K562 (cell line): Measurements from ENCODE around the gene IL1RL1. TPM values are rescaled to one million over a fixed set of nuclear protein-coding genes. Genes with fewer than 3 reads are reported as not detected.

Source experiments
- MTF1 ChIP-seq: fragments of 250-450 bp; sonication (Bioruptor Pico); IDR thresholded peaks from 2 replicates; pipeline ENCODE4 v1.9.0; 2021; ENCODE audit warnings: moderate library complexity, mild to moderate bottlenecking, inconsistent platforms, borderline replicate concordance
- SAFB ChIP-seq: fragments of 200-400 bp; formaldehyde crosslinking; IDR thresholded peaks from 2 replicates; pipeline ENCODE4 v1.6.1; 2017; ENCODE audit warnings: low read depth, low read length, borderline replicate concordance
- ZNF239 ChIP-seq: fragments of 250-450 bp; sonication (Bioruptor Pico); IDR thresholded peaks from 2 replicates; pipeline ENCODE4 v1.4.0; 2020; ENCODE audit warnings: mild to moderate bottlenecking
- ZZZ3 ChIP-seq: fragments of 450-650 bp; IDR thresholded peaks from 2 replicates; pipeline ENCODE4 v1.6.1; 2016; ENCODE audit warnings: antibody characterized with exemption, mild to moderate bottlenecking, moderate library complexity
- polyA plus RNA-seq, 8 experiments: library from polyadenylated mRNA; depleted of rRNA in 4 of 8; stranded (reverse) in 5 of 8; unstranded in 3 of 8; fragments of >200 nt; fragmentation: Nextera tagmentation in 2 of 8; fragmentation: Illumina TruSeq in 1 of 8; extraction: Ambion mirVana in 2 of 8; extraction: Trizol in 1 of 8; gene quantifications; 2 replicates each; pipeline versions ENCODE4 v1.2.1 to v1.2.3, GENCODE V29; 2011 to 2014; ENCODE audit warnings: inconsistent platforms in 1 of 8, missing spikeins in 1 of 8
- total RNA-seq, 7 experiments: library from RNA; depleted of rRNA in 6 of 7; stranded (reverse); fragments of >200 nt in 6 of 7; fragmentation: Illumina TruSeq in 2 of 7; extraction: Trizol in 2 of 7; gene quantifications; 2 replicates each; pipeline versions ENCODE4 v1.2.1 to v1.2.3, GENCODE V29; 2011 to 2021; ENCODE audit warnings: low replicate concordance in 1 of 7
- TF ChIP-seq, protein P1 (sequence below): sonication (generic); formaldehyde crosslinking; IDR thresholded peaks from 2 replicates; pipeline ENCODE4 v1.8.0; 2022; ENCODE audit warnings: missing genetic modification reagents, mild to moderate bottlenecking, borderline replicate concordance
- TF ChIP-seq, protein P2 (sequence below): fragments of 200-800 bp; sonication (Bioruptor generic); IDR thresholded peaks from 2 replicates; pipeline ENCODE4 v1.6.1; 2016; ENCODE audit warnings: missing genetic modification characterization, missing compliant biosample characterization
- TF ChIP-seq, protein P3 (sequence below): fragments of 450-650 bp; formaldehyde crosslinking; IDR thresholded peaks from 2 replicates; pipeline ENCODE4 v1.4.0; 2022; ENCODE audit warnings: missing genetic modification characterization
- TF ChIP-seq, protein P4 (sequence below): fragments of 450-650 bp; formaldehyde crosslinking; IDR thresholded peaks from 2 replicates; pipeline ENCODE4 v1.4.0; 2020; ENCODE audit warnings: mild to moderate bottlenecking, moderate library complexity
- TF ChIP-seq, protein P5 (sequence below): fragments of 450-650 bp; IDR thresholded peaks from 2 replicates; pipeline ENCODE4 v1.6.1; 2016; ENCODE audit warnings: low read depth, mild to moderate bottlenecking, moderate library complexity

IL1RL1 gene
- total and polyA plus RNA-seq, 9 of the 15 experiments (the other 6 are each of a cell fraction or from before 2014, with no cell fraction given) = 0.06 to 3.3 (median 0.59) TPM

DNA sequence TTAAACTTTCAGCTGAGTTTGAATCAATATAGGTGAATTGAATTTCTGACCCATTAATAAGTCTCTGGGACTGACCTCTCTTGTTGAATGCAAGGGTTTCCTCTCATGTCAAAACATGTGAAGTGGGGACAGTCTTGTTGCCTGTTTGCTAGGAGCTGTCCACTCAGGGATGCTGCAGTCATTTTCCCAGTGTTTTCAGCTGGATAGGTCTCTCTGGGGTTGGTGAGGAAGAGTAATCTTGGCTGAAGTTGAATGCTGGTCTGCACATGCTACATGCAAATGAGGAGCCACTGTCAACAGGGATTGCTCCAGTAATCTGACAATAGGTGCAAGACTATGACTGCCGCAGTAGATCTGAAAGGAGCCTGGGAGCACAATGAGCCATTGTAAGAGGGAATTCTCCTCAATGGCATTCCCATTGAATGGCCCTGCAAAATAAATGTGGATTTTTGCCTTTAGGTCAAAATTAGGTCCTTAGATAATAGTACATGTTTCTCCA lies 34.1 kb upstream of the IL1RL1 start (continued):
- TF ChIP-seq, protein P1, sequence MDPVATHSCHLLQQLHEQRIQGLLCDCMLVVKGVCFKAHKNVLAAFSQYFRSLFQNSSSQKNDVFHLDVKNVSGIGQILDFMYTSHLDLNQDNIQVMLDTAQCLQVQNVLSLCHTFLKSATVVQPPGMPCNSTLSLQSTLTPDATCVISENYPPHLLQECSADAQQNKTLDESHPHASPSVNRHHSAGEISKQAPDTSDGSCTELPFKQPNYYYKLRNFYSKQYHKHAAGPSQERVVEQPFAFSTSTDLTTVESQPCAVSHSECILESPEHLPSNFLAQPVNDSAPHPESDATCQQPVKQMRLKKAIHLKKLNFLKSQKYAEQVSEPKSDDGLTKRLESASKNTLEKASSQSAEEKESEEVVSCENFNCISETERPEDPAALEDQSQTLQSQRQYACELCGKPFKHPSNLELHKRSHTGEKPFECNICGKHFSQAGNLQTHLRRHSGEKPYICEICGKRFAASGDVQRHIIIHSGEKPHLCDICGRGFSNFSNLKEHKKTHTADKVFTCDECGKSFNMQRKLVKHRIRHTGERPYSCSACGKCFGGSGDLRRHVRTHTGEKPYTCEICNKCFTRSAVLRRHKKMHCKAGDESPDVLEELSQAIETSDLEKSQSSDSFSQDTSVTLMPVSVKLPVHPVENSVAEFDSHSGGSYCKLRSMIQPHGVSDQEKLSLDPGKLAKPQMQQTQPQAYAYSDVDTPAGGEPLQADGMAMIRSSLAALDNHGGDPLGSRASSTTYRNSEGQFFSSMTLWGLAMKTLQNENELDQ = no peak
- TF ChIP-seq, protein P2, sequence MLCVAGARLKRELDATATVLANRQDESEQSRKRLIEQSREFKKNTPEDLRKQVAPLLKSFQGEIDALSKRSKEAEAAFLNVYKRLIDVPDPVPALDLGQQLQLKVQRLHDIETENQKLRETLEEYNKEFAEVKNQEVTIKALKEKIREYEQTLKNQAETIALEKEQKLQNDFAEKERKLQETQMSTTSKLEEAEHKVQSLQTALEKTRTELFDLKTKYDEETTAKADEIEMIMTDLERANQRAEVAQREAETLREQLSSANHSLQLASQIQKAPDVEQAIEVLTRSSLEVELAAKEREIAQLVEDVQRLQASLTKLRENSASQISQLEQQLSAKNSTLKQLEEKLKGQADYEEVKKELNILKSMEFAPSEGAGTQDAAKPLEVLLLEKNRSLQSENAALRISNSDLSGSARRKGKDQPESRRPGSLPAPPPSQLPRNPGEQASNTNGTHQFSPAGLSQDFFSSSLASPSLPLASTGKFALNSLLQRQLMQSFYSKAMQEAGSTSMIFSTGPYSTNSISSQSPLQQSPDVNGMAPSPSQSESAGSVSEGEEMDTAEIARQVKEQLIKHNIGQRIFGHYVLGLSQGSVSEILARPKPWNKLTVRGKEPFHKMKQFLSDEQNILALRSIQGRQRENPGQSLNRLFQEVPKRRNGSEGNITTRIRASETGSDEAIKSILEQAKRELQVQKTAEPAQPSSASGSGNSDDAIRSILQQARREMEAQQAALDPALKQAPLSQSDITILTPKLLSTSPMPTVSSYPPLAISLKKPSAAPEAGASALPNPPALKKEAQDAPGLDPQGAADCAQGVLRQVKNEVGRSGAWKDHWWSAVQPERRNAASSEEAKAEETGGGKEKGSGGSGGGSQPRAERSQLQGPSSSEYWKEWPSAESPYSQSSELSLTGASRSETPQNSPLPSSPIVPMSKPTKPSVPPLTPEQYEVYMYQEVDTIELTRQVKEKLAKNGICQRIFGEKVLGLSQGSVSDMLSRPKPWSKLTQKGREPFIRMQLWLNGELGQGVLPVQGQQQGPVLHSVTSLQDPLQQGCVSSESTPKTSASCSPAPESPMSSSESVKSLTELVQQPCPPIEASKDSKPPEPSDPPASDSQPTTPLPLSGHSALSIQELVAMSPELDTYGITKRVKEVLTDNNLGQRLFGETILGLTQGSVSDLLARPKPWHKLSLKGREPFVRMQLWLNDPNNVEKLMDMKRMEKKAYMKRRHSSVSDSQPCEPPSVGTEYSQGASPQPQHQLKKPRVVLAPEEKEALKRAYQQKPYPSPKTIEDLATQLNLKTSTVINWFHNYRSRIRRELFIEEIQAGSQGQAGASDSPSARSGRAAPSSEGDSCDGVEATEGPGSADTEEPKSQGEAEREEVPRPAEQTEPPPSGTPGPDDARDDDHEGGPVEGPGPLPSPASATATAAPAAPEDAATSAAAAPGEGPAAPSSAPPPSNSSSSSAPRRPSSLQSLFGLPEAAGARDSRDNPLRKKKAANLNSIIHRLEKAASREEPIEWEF = no peak
- TF ChIP-seq ZNF239 (CRISPR knock-in tag) (no peak), MTF1 (CRISPR knock-in tag) (no peak), ZZZ3 (no peak), SAFB (no peak)
- TF ChIP-seq, protein P3, sequence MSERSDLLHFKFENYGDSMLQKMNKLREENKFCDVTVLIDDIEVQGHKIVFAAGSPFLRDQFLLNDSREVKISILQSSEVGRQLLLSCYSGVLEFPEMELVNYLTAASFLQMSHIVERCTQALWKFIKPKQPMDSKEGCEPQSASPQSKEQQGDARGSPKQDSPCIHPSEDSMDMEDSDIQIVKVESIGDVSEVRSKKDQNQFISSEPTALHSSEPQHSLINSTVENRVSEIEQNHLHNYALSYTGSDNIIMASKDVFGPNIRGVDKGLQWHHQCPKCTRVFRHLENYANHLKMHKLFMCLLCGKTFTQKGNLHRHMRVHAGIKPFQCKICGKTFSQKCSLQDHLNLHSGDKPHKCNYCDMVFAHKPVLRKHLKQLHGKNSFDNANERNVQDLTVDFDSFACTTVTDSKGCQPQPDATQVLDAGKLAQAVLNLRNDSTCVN = no peak
- TF ChIP-seq, protein P4, sequence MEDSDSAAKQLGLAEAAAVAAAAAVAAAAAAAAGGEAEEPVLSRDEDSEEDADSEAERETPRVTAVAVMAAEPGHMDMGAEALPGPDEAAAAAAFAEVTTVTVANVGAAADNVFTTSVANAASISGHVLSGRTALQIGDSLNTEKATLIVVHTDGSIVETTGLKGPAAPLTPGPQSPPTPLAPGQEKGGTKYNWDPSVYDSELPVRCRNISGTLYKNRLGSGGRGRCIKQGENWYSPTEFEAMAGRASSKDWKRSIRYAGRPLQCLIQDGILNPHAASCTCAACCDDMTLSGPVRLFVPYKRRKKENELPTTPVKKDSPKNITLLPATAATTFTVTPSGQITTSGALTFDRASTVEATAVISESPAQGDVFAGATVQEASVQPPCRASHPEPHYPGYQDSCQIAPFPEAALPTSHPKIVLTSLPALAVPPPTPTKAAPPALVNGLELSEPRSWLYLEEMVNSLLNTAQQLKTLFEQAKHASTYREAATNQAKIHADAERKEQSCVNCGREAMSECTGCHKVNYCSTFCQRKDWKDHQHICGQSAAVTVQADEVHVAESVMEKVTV (CRISPR knock-in tag) = no peak
- TF ChIP-seq, protein P5, sequence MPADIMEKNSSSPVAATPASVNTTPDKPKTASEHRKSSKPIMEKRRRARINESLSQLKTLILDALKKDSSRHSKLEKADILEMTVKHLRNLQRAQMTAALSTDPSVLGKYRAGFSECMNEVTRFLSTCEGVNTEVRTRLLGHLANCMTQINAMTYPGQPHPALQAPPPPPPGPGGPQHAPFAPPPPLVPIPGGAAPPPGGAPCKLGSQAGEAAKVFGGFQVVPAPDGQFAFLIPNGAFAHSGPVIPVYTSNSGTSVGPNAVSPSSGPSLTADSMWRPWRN = no peak
